ENCODE measurements around the gene MAMDC4. TPM values are rescaled to one million over a fixed set of nuclear protein-coding genes. Genes with fewer than 3 reads are reported as not detected.

MAMDC4 gene
- total RNA-seq, 2 donors from 2014 or later = 11.7 to 14.8 TPM

- ATAC-seq (replicated peaks in 1 of 2) = no peak
- Mint-ChIP-seq H3K27me3 (ENCODE audit: low read depth) (no peaks in the 10 kb centered on the region), H3K4me3 (no peak overlapping the region), H3K36me3 (ENCODE audit: insufficient read depth in 2 of 2) (peaks cover 8 to 21% of the 10 kb centered on the region in 2 donors), H3K9me3 (no peaks in the 10 kb centered on the region), H3K4me1 (ENCODE audit: low read depth) (peaks cover 24% of the 10 kb centered on the region), H3K27ac (no peak overlapping the region)
- DNase-seq = no peak
Measured at GRCh38 chr9:136814725-136815421, 37.3 kb upstream of the MAMDC4 start.

GRCh38 chr9:136815422-136815782 lies 36.7 kb upstream of the MAMDC4 start:
- no peak for ATAC-seq (replicated peaks in 1 of 2)
- H3K9me3 Mint-ChIP-seq = no peaks in the 10 kb centered on the region

GRCh38 chr9:136820971-136821825 lies 30.9 kb upstream of the MAMDC4 start:
- H3K4me3 Mint-ChIP-seq = no peak overlapping the region
- DNase-seq (no peak), ATAC-seq (replicated peaks in 1 of 2) (no peak)
- no peaks in the 10 kb centered on the region for H3K27me3 Mint-ChIP-seq (ENCODE audit: low read depth)
- no peak overlapping the region for H3K27ac Mint-ChIP-seq
- H3K36me3 Mint-ChIP-seq (ENCODE audit: insufficient read depth in 2 of 2) = peaks cover 4 to 7% of the 10 kb centered on the region in 2 donors
- no peaks in the 10 kb centered on the region for H3K9me3 Mint-ChIP-seq
- H3K4me1 Mint-ChIP-seq (ENCODE audit: low read depth) = peaks cover 9% of the 10 kb centered on the region

More at GRCh38 chr9:136815422-136815782, 36.7 kb upstream of the MAMDC4 start:
- Mint-ChIP-seq H3K4me1 (ENCODE audit: low read depth) (peaks cover 20% of the 10 kb centered on the region), H3K4me3 (no peak overlapping the region), H3K27me3 (ENCODE audit: low read depth) (no peaks in the 10 kb centered on the region), H3K36me3 (ENCODE audit: insufficient read depth in 2 of 2) (peaks cover 8 to 21% of the 10 kb centered on the region in 2 donors), H3K27ac (no peak overlapping the region)
- DNase-seq = no peak

- Mint-ChIP-seq H3K9me3 (no peaks in the 10 kb centered on the region), H3K36me3 (ENCODE audit: insufficient read depth in 2 of 2) (peaks cover 2 to 7% of the 10 kb centered on the region in 2 donors), H3K27ac (no peak overlapping the region), H3K4me1 (ENCODE audit: low read depth) (peaks cover 9% of the 10 kb centered on the region), H3K4me3 (no peak overlapping the region), H3K27me3 (ENCODE audit: low read depth) (no peaks in the 10 kb centered on the region)
- DNase-seq (no peak), ATAC-seq (replicated peaks in 1 of 2) (no peak)
Measured at GRCh38 chr9:136821826-136822544, 30.2 kb upstream of the MAMDC4 start.

- H3K9me3 Mint-ChIP-seq = no peaks in the 10 kb centered on the region
Measured at GRCh38 chr9:136823136-136824046, 28.8 kb upstream of the MAMDC4 start.

GRCh38 chr9:136824496-136825225 lies 27.5 kb upstream of the MAMDC4 start:
- Mint-ChIP-seq H3K27me3 (ENCODE audit: low read depth) (no peaks in the 10 kb centered on the region), H3K9me3 (no peaks in the 10 kb centered on the region), H3K4me3 (no peak overlapping the region), H3K36me3 (ENCODE audit: insufficient read depth in 2 of 2) (peaks cover 0 to 5% of the 10 kb centered on the region in 2 donors), H3K4me1 (ENCODE audit: low read depth) (peaks cover 9% of the 10 kb centered on the region), H3K27ac (no peak overlapping the region)
- no peak for DNase-seq
- no peak for ATAC-seq (replicated peaks in 1 of 2)

More at GRCh38 chr9:136823136-136824046, 28.8 kb upstream of the MAMDC4 start:
- Mint-ChIP-seq H3K27ac (no peak overlapping the region), H3K27me3 (ENCODE audit: low read depth) (no peaks in the 10 kb centered on the region), H3K4me1 (ENCODE audit: low read depth) (peaks cover 9% of the 10 kb centered on the region), H3K36me3 (ENCODE audit: insufficient read depth in 2 of 2) (peaks cover 2 to 5% of the 10 kb centered on the region in 2 donors), H3K4me3 (no peak overlapping the region)
- DNase-seq = no peak
- no peak for ATAC-seq (replicated peaks in 1 of 2)

- peaks cover 0 to 5% of the 10 kb centered on the region in 2 donors for H3K36me3 Mint-ChIP-seq (ENCODE audit: insufficient read depth in 2 of 2)
- no peak overlapping the region for H3K27ac Mint-ChIP-seq
- no peaks in the 10 kb centered on the region for H3K27me3 Mint-ChIP-seq (ENCODE audit: low read depth)
- peaks cover 7% of the 10 kb centered on the region for H3K4me1 Mint-ChIP-seq (ENCODE audit: low read depth)
- ATAC-seq (replicated peaks in 1 of 2) = no peak
- no peak for DNase-seq
- no peaks in the 10 kb centered on the region for H3K9me3 Mint-ChIP-seq
- no peak overlapping the region for H3K4me3 Mint-ChIP-seq
Measured at GRCh38 chr9:136825295-136826187, 26.6 kb upstream of the MAMDC4 start.

GRCh38 chr9:136826188-136826541 lies 26.0 kb upstream of the MAMDC4 start:
- DNase-seq = no peak
- Mint-ChIP-seq H3K27me3 (ENCODE audit: low read depth) (no peaks in the 10 kb centered on the region), H3K27ac (no peak overlapping the region), H3K36me3 (ENCODE audit: insufficient read depth in 2 of 2) (peaks cover 0 to 5% of the 10 kb centered on the region in 2 donors), H3K4me3 (no peak overlapping the region), H3K9me3 (no peaks in the 10 kb centered on the region), H3K4me1 (ENCODE audit: low read depth) (peaks cover under 1% of the 10 kb centered on the region)
- no peak for ATAC-seq (replicated peaks in 1 of 2)

GRCh38 chr9:136826703-136827582 lies 25.2 kb upstream of the MAMDC4 start:
- H3K9me3 Mint-ChIP-seq = no peaks in the 10 kb centered on the region
- no peaks in the 10 kb centered on the region for H3K27me3 Mint-ChIP-seq (ENCODE audit: low read depth)
- ATAC-seq (replicated peaks in 1 of 2) = peak in 1 of 2 donors; percentile 15
- no peaks in the 10 kb centered on the region for H3K4me1 Mint-ChIP-seq (ENCODE audit: low read depth)
- H3K4me3 Mint-ChIP-seq = no peak overlapping the region
- H3K27ac Mint-ChIP-seq = no peak overlapping the region
- DNase-seq = no peak
- peaks cover 0 to 5% of the 10 kb centered on the region in 2 donors for H3K36me3 Mint-ChIP-seq (ENCODE audit: insufficient read depth in 2 of 2)

- H3K4me3 Mint-ChIP-seq = no peak overlapping the region
- peaks cover 0 to 8% of the 10 kb centered on the region in 2 donors for H3K36me3 Mint-ChIP-seq (ENCODE audit: insufficient read depth in 2 of 2)
- H3K4me1 Mint-ChIP-seq (ENCODE audit: low read depth) = no peaks in the 10 kb centered on the region
- no peaks in the 10 kb centered on the region for H3K27me3 Mint-ChIP-seq (ENCODE audit: low read depth)
- DNase-seq (no peak), ATAC-seq (replicated peaks in 1 of 2) (no peak)
- no peaks in the 10 kb centered on the region for H3K9me3 Mint-ChIP-seq
- no peak overlapping the region for H3K27ac Mint-ChIP-seq
Measured at GRCh38 chr9:136827794-136828473, 24.2 kb upstream of the MAMDC4 start.
